Stimulated activated CD8-positive, alpha-beta memory T cell treated with anti-CD3 and anti-CD28 coated beads, Interleukin-12 subunit alpha, Interleukin-12 subunit beta, amount 100 ng/mL, for 4 hours (primary cell): ENCODE measurements around the gene TRIM66.

ENCODE experiments used
- DNase-seq: peaks from one replicate; pipeline ENCODE4 v3.0.0-alpha.2; 2020; ENCODE audit warnings: low read depth

Gene TRIM66

DNA sequence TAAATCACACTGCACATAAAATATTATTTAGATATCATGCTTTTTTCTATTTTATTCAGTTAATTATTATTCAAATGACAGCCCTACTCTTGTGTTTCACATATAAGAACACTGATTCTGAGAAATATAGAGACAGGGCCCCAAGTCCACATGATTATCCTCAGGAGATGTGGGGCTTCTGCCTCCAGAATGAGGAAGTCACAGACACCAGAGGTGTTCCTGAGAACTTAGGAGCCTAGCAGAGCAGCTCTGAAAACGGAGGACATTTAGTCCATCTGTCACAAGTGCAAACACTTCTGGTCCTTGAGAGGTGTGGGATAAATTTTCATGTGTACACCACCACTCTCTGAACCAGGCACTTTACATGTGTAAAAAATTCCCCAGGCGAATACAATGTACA, 26.2 kb downstream of the TRIM66 start:
- no peak for DNase-seq

DNA sequence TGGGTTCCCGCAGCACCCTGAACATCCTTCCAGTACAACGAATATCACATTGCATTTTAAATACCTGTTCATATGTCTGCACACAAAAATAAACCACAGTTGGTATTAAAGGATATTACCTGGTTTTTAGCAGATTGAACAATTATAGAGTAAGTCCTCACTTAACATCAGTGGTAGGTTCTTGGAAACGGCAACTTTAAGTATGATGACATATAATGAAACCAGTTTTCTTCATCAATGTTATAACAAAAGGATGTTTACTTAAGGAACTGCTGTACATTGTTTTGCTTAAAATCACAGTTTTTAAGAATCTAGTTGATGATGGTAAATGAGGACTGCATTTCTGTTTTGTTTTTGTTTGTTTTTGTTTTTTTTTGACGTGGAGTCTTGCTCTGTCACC, 28.0 kb downstream of the TRIM66 start:
- DNase-seq: no peak

DNA sequence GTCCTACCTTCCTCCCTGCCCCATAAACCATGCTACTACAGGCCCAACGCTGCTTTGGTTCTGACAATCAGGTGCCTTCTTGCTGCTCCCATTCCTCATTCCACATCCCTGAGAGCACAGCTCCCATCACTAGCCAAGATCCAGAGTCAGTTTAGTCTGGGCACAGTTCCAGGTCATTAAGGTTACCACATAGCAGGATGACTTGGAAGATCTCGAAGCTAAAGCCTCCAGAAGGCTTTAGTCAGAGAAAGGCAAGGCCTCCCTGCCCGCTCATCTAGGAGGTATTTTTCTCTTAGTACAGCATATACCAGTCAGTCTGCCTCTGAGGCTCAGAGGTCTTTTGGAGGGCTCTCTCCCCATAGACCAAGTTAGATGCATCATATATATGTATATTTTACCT, 30.3 kb downstream of the TRIM66 start:
- no peak for DNase-seq

DNA sequence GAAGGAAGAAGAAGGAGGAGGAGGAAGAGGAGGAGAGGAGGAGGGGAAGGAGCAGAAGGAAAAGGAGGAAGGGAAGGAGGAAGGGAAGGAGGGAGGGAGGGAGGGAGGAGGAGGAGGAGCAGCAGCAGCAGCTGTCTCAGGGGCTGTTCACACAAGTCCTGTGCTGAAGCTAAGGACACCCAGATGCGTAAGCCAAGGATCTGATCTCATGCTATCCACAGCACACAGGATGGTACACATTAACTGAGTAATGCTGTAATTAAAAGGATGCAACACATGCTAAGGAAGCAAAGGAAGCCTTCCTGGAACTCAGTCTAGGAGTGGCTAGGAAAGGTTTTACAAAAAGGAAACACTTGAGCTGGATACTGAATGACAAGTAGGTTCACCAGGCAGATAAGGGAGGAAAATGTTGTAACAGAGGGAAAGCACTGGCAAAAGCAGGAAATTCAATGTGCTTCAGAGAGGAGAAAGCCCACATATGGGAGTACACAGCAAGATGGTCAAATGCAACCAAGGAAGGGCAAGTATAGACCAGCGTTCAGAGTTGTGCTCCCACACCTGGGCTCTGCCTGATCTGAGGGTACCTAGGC, 32.0 kb downstream of the TRIM66 start:
- DNase-seq: no peak

DNA sequence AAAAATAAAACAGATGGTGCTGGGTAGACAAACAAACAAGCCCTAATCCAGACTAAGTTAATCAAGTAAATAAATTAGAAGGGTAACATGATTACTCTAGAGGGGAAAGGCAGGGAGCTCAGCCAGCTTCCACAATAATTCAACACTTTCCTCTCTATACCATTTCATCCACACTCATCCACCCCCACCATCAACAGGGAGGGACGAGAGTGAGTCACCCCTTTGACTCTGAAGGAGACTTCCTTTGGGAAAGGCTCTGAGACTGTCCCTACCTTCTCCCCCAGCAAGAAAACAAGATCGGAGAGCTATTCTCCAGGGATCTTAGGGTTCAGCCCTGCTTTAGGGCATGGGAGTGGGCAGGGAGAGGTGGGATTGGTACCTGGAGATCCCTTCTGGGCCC, 33.1 kb downstream of the TRIM66 start:
- DNase-seq: no peak

DNA sequence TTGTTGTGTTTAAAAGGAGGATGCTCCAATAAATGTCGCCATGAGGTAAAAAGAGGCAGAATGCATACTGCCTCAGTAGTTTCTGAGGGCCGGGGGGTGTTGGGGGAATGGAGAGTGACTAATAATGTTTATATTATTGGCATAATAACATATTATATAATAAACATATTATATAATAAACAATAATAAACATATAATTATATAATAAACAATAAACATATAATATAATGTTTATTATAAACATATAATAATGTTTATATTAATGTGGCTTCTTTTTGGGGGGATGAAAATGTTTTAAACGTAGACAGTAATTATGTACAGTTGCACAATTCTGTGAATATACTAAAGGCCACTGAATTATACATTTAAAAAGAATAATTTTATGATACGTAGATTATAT, 35.6 kb downstream of the TRIM66 start:
- no peak for DNase-seq

DNA sequence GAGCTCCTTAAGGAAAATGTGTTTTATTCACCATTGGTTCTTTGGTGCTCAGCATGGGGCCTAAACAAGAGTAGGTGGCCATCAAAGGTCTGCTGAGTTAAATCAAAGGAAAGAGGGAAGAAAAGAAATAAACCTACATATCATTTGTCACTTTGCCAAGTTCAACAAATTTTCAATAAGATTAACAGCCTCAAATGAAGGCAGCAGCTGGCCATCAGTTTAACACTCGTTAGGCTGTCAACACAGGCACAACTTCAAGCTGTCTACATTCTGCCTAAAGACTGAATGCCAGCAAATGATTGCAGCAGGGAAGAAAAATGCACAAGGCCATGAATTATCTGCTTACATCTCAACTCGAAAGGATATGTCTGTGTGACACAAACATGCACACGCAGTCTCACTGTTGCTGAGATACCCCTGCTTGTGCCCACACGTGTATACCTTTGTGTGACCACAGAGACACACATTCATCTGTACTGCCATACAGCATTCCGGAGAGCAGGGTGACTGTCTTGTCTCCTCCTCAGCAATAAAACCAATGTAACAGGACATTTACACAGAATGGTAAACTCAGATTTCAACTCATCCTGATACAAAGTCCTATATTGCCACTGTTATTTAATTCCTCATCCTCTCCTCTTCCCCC, 40.1 kb downstream of the TRIM66 start:
- no peak for DNase-seq

DNA sequence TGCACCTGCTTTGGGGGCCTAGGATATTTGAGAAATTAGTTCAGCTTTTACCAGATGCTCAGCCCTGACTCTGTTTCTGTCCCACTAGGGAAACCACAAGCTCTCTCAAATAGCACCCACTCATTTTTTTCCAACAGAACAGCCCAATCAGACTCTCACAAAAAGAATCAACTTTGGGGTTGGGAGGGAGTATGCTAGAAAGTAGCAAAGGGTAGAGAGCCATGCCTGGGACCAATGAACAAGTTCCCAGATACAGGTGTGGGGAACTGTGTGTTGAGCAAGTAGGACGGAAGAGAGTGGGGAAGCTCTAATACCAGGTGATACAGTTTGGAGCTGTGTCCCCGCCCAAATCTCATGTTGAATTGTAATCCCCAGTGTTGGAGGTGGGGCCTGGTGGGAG, 41.1 kb downstream of the TRIM66 start:
- DNase-seq: no peak

DNA sequence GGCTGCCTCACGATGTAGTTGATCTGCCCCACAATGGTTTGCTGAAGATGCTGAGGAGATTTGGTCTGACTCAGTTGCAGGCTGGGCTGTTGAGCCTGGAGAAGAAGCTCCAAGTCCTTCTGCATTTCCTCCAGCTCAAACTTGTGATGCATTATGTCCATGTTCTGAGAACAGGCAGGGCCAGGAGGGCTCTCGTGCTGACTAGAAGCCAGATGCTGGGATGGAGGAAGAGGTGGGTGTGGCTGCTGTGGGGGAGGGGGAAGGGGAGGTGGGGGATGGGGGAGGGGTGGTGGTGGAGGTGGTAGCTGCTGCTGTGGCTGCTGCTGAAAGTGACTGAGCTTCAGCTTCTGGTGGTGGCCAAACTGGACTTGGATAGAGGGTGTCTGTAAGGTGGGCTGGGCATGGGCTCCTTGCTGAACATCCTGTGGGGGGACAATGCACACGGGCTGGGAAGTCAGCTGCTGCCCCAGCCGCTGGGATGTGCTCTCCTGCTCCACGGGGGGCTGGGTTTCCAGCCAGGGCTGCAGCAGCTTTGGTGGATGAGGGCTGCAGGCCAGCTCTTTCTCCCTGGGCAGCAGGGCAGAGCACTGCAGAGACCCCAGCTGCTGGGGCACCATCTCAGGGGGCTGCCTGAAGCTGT, 42.1 kb downstream of the TRIM66 start:
- no peak for DNase-seq

DNA sequence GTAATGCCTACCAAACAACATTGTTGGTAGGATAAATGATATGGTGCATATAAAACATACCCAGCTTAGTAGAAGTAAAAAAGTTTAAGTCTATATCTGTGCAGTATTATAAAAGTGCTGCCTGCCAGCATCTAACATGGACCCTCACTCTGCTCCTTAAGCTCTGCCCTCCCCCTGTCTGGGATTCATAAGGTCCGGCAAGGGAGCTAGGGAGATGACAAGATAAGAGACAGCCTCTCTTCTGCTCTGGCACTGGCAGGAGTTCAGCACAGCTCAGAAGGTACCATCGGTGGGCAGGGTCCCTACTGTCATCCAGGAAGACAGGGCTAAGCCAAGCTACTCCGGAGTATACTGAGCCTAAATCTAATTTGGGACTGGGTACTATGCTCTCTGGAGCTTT, 42.8 kb downstream of the TRIM66 start:
- DNase-seq: no peak

DNA sequence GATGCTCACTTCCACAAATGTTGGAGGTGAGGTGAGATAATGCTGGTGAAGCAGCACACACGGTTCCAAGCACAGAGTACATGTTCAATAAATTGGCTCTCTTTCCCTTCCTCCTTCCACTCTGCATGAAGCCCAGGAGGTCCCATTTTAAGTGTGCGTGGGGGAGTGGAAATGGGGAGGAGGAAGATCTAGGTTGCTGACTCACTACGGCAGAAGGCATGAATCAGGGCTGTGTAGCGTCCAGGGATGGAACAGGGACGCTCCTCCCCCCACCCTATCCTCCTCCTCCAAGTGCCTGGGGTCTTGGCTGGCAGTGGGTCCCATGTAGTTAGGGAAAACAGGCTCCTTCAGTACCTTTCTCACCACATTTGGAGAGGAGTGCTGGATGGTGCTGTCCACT, 44.2 kb downstream of the TRIM66 start:
- no peak for DNase-seq

DNA sequence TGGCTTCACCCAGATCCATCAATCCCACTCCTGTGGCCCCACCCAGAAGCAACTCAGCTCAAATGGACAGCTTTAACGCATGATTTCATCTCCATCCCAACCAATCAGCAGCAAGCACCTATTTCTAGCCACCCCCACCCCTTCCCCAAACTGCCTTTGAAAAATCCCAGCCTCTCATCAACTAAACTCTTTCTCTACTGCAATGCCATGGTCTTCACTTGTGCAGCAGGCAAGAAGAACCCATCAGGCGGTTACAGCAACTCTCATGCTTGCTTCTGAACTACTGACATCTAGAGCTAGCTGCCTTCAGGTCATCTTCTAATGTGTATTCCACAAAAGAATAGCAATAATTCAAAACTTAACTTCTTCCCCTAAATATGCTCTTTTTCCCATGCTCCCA, 46.3 kb downstream of the TRIM66 start:
- DNase-seq: no peak

DNA sequence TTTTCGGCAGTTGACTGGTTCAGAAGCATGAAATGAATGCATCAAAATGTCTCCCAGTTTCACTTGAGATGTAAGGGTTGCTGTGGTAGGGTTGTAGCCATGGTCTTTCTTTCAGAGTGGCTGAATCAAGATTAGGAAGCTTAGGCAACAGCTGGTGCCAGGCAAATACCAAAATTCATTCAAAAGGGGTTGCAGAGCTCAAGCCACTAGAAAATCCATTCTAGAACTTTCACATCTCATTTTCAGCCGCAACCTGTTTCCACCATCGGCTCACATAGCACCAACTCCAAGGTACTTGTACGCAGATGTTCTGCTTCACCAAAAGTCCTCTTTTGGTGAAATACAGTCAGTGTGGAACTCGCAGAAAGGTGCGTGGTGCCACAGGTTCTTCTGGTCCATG, 48.0 kb downstream of the TRIM66 start:
- no peak for DNase-seq

DNA sequence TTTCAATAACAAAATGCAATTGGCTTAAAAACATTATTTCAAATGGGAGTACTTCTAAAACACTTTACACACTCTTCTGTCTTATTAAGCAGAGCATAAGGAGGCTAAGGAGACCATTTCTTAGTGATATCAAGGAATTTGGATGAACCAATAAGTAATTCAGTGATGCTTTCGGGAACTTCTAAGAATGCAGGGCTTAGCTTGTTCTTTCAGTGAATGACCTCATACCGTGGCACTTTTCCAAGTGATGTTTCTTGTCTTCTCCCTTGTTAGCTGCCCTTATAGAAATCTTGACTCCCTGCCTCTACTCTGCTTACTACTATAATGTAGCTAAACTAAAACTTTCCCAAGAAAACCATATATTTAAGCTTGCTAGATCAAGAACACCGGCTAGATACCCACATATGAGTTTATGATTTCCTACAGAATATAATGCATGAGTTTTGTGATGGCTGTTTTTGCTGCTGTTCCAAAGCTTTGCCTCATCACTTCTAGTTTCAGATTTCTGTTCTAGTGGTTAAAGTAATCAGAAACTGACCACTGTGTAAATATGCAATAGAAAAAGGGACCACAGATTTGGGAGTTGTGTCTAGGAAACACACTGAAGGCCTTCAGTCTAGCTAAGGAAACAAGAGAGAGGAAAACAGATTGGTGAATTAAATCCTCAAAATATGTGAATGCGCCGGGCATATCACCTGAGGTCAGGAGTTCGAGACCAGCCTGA, 50.9 kb downstream of the TRIM66 start:
- no peak for DNase-seq

DNA sequence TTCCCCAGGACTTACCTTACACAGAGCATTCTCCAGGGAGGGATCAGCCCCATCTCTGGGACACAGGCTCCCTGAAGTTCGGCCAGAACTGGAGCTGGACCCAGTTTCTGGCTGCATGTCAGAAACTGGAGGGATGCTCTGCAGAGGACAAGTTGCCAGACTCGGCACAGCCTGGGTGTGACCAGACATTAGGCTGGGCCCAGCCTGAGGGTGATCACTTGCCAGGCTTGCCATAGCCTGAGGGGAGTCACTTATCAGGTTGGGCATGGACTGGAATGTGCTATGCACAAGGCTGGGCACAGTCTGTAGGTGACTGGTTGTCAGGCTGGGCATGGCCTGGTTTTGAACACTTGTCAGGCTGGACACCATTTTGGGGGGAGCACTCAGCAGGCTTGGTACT, 57.8 kb downstream of the TRIM66 start:
- DNase-seq: no peak

DNA sequence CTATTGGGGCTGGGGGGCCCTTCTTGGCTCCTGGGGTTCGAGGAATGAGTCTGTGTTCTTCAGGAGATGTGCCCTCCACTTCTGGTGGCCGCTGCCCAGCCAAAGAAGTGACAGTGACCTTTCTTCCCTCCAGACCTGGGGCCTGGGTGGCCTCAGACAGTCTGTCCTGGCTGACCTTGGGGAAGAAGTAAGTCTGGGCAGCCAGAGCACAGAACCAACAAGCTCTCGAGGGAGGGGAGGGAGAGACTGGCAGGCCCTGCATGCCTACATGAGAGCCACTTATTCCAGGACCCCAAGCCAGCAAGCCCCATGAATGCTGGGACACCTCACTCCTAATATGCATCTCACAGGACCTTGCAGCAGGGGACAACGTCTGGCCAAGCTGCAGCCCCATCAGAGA, 61.3 kb downstream of the TRIM66 start:
- no peak for DNase-seq

DNA sequence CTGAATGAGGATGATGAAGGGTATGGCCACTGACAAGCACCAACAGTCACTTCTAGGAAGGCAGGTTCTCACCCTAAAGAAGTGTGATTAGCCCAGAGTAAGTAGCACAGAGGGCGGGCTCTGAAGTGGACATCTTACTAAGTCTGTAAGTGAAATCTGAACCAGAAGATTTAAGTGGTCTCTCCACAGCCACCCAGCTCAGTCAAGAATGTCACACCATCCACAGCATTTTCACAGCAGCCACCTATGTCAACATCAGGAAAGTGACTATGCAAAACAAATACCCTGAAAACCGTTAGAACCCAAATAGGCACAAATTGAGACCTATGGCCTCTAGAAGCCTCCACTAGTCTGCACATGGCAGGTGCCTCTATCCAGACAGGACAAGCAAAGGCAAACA, 65.4 kb downstream of the TRIM66 start:
- DNase-seq: no peak

DNA sequence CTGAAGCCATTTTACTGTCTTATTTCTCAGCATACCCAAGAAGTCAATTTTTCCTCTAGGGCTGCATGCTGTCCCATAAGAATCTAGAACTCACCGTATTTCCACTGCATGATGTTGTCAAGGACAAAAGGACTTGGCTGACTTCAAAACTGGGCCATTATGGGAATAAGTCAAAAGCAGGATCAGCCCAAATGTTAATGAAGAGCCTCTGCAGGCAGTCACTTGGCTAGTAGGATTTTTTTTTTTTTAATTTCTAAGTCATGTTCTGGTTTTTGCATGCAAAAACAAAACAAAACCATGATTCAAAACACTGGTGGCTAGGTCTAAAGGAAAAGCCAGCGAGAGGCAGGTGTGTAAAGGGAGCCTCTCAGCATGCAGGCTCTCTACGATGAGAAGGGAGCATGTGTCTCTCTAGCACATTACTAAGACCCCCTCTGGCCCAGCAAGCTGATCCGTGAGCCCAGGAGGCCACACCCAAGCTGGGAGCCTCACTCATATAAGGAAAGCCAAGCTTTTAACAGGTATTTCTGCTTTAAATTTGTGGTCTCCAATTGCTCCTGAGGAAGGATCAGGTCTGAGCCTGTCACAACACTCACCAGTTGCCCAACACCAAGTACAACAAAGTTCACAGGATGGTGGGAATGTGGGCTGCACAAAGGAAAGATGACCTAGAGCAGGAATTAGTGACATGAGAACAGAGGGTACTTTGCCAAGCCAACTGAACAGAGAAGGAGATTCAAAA, 67.0 kb downstream of the TRIM66 start:
- no peak for DNase-seq

DNA sequence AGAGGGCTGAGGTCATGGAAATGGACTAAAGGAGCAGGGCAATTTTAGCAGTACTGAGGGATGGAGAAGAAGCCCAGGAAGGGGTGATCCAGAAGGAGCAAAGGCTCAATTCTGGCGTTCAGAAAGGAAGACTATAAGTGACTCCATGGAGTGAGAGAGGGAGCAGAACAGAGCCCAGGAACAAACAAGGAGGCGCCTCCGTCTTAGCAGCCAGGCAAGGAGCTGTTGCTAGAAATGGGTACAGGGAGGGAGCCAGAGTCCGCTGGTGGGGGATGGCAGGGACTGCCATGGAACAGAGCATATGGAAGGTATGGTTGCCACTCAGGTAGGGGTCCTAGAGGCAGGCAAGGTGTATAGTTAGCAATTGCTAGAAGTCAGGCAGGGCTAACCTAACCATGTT, 68.0 kb downstream of the TRIM66 start:
- DNase-seq: no peak

DNA sequence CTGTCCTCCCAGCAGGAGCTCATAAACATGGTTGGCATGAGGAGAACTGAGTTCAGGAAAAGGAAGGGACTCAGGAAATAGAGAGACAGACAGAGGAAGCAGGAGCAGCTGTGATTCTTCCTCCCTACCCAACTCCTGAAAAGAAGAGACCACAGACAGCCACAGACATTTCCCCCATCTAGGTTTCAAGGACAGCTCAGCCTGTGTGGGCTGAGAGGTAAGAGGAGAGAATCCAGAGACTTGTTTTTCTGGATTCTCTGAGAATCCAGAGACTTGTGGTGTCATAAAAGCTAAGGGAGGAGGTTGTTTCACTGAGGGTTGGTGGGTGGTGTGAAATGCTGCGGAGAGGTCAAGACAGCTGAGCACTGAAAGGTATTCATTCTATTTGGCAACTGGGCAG, 69.4 kb downstream of the TRIM66 start:
- DNase-seq: no peak

DNA sequence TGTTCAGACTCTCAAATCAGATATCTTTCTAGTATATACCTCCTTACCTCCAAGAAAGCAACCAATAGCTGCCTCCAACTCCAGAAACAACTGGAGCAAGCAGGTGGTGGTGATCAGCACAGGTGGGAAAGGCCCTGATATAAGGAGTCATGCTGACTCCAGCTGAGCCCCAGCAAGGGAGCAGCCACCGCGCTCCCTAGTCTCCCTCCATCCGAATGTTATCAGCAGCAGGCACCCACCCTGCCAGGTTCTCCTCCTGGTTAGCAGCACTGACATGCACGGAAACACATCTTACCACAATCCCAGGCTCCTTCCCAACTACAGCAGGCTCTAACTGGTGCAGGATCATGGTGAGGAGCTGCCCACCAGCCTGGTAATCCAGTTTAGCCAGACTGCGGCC, 69.9 kb downstream of the TRIM66 start:
- DNase-seq: no peak

DNA sequence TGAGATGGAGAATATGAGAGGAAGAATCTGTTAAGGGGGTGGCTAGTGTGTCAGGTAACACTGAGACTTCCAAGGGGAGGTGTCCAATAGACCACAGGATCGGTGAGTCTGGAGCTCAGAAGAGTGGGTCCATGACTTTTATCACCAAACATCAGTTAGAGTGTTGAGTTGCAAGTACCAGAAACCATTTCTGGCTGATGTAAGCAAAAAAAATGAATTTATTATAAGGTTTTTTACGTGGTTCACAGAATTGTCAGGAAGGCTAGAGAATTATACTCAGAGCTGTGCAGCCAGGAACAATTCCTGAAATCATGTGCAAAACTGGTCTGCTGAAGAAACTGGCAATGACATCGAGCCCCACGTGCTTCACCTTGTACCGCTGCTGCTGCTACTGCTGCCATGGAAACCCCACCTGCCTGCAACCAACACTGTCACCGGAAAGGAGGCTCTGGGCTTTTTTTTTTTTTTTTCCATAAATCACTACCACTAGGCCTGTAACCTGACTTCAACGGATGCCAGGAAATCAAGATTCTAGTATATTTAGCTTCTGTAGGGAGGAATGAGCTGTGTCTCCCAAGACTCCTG, 71.8 kb downstream of the TRIM66 start:
- DNase-seq: no peak
